HL-60/S4 (cell line): ENCODE data around the gene SHF.

Experiments used
- in situ Hi-C: fragments of 300-500 bp; cut with MboI; formaldehyde crosslinking; loops from 2 replicates; pipeline ENCODE4 v1.14.3; 2022; ENCODE audit warnings: low sequenced_read_pairs

SHF gene

DNA sequence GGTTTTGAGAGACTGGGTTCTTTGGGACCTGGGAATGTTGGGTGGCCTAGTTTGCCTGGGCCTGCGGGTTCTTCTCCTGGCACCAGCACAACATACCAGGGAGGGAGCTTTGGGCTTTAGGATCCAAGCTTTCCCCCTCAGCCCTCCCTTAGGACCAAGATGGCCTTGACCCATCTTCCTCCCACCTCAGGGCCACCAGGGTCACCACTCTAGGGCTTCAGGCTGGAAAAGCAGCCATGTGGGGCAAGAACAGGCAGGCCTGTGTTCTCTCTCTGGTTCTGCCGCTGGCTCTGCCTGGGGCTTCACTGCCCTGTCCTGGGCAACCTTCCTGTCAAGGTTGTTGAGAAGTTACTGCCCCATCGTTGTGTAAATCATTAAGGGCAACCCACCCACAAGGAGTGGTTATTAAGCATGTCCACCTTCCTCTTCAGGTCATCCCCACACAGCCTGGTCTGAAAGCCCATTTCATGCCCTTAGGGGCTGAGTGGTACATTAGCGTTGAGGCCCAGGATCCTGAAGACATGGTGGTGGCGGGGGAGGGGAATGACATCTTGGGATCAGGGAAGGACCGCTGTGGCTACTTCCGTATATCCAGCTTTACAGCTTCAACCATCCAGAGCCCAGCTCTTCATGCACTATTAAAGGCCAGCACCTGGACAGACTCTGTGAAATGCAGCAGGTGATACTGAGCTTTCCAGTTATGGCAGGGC is 57.3 kb downstream of the SHF start:
- in situ Hi-C loops, result no loop called here

GRCh38 chr15:45129651-45130129 is 58.1 kb downstream of the SHF start, which contains the start of the genes DUOX1 and DUOXA1:
TSS of gene DUOX1 (plus strand) at chr15:45129994. CDS start at chr15:45131967, 1,973 bp downstream.
TSS of gene DUOXA1 (minus strand) at chr15:45129879. CDS start at chr15:45123014, 6,865 bp downstream.
- in situ Hi-C loops, result no loop called here

DNA sequence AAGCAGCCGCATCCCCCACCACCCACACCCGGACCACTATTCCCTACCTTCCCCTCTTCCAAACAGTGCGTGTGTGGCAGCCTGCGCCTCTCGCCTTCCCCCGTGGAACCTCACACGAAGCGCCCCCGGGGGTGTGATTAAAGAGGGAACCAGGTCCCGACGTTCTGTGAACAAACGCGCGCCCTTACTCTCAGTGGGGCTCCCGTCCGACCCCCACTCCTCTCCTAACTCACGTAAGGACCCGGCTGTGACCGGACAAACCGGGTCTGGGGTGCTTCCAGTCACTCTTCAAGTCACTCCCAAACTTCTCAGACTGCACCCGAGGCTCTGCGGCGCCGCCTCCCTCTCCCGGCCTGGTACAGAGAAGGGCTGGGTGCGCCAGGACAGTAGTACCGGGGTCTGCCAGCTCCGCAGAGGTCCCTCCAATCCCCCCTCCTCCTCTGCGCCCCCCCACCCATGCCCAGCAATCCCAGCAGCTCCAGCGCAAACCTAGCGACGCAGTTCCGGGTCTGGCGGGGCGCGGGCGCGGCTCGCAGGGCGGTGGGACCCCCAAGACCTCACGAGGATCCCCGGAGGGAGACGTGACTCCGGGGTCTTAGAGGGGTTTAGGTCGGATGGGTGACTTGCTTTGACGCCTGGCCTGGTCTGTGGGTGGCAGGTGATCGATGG is 58.7 kb downstream of the SHF start:
- in situ Hi-C loops, result no loop called here

DNA sequence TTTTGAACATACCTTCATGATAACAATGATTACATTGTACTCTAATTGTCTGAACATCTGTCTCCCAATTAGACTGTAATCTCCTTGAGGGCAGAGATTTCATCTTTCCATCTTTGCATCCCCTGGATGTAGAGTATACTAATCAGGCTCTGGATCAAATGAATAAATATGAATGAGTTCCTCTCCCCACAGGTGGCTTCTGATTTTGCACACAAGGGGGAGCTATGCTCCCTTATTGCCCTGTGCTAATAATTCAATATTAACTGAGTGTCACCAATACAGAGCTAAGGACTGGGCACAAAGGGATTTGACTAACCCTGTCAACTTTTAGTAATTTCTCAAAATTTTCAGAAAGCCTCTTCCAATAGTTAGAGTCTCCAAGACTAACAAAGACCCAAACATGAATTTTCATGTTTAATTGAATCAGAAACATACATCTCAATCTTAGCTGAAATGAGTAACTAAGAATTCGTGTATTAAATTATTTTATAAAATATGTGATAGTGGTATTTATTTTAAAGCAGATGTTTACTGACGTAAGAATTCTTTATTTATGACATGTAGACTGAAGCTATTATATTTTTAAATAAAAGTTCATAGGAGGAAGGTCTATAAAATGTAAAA is 61.1 kb downstream of the SHF start:
- in situ Hi-C loops, result no loop called here

GRCh38 chr15:45123397-45123796 is 64.4 kb downstream of the SHF start:
- in situ Hi-C loops, result no loop called here

DNA sequence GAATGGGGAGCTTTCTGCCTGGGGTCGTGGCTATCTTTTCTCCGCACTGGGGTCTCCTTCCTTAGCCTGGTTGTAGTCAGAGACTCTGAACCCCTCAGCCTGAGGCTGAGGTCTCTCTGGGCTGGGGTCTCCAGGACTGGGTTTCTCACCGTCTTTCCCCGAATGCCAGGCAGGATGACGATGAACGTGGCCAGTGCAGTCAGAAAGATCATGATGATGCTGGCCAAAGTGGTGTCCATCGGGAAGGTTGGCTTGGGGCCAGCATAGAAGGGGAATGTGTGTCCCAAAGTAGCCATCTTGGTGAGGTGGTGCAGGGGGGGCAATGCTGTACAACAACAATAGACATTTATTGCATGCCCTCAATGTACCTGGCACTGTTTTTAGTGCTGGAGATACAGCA is 65.0 kb downstream of the SHF start:
- in situ Hi-C loops, result no loop called here

GRCh38 chr15:45121706-45122417 is 65.9 kb downstream of the SHF start:
- in situ Hi-C loops, result no loop called here

- in situ Hi-C loops, result no loop called here
Observed at GRCh38 chr15:45121020-45121419, 66.7 kb downstream of the SHF start.

GRCh38 chr15:45120081-45120972 is 67.4 kb downstream of the SHF start:
- in situ Hi-C loops, result no loop called here

GRCh38 chr15:45118996-45119395 is 68.8 kb downstream of the SHF start:
- in situ Hi-C loops, result no loop called here

DNA sequence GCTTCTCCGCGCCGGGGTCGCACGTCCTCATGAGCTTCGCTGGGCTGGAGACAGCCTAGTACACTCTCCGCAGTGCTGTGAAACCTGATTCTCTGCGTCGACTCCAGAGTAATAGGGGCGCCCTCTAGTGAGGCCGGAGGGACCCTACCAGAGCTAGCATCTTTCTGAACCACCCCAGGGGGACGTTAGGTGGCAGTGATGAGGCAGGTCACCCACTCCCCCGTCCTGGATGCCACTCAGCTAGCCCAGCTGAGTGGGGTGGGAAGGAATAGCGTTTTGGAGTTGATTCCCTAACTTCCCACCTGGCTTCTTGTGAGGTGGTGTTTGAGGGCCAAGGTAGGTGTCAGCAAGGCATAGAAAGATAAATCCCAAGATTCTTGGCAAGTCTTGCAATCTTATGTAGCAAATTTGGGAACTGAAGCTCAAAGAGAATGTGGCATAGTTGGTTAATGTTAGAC is 69.6 kb downstream of the SHF start:
- in situ Hi-C loops, result no loop called here

DNA sequence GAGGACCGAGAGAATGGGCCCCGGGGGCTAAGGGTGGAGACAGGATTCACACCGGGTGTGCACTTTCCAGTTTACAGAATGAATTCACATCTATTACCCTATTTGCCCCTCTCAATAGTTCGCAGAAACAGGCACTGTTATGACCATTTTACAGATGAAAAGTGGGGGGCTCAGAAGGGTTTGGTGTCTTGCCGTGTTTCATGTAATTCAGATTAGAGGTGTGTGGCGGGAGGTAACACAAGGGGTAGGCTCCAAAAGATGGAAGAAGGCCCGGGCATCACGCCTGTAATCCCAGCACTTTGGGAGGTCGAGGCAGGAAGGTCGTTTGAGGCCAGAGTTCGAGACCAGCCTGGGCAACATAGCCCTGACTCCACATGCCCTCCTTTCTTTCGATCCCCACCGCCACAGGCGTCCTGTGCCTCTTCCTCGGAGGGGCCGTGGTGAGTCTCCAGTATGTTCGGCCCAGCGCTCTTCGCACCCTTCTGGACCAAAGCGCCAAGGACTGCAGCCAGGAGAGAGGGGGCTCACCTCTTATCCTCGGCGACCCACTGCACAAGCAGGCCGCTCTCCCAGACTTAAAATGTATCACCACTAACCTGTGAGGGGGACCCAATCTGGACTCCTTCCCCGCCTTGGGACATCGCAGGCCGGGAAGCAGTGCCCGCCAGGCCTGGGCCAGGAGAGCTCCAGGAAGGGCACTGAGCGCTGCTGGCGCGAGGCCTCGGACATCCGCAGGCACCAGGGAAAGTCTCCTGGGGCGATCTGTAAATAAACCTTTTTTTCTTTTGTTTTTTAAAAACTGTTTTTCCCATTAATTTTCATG is 70.2 kb downstream of the SHF start:
- in situ Hi-C loops, result no loop called here
